ENCODE data around the gene CLC. TPM values are rescaled to one million over a fixed set of nuclear protein-coding genes. Genes with fewer than 3 reads are reported as not detected.
"Not testable (repeated sequence)": the region's sequence is repeated elsewhere in the genome, so short reads cannot be mapped to it uniquely, and the experiment has no call there.

Gene CLC
- total RNA-seq, 1 donor from 2014 or later, result not detected

DNA sequence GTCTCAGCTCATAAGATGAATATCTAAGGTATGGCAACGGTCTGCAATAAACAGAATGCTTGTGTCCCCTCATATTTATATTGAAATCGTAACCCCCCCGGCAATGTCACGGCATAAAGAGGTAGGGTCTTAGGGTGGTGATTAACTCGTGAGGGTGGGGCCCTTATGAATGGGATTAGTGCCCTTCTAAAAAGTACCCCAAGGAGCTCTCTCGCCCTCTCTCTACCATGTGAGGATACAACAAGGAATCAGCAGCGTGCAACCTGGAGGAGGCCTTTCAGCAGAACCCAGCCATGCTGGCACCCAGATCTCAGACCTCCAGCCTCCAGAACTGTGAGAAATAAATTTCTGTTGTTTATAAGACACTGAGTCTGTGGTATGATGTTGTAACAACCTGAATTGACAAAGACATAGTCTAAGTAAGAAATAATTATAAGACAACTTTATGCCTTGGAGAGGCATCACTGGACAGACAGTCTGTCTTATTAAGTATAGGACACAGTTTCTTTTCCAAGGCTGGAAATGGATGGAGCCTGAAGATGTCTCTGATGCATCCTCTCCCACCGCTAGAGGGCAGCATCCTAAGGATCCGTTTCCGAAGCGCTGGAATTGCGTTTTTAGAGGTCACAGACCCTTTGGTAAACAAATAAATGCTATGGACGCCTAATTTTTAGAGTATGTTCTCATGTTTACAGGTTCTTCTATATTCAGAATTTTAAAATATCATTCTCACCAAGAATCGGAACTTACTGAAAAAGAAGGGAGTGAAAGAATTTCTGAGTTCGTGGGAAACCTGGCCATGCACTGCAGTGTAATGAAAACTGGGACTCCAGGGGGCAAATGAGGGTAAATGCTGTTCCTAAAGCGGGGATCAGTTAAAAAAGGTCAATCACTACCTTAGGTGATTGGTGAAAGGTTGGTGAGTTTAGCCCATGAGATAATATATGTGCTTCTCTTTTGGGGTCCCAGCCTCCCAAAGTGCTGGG, 27.6 kb upstream of the CLC start:
- H3K27me3 ChIP-seq (ENCODE audit: low read depth), result peaks cover 13% of the 10 kb centered on the region
- no peaks in the 10 kb centered on the region for H3K9me3 ChIP-seq
- TF ChIP-seq, protein P1, sequence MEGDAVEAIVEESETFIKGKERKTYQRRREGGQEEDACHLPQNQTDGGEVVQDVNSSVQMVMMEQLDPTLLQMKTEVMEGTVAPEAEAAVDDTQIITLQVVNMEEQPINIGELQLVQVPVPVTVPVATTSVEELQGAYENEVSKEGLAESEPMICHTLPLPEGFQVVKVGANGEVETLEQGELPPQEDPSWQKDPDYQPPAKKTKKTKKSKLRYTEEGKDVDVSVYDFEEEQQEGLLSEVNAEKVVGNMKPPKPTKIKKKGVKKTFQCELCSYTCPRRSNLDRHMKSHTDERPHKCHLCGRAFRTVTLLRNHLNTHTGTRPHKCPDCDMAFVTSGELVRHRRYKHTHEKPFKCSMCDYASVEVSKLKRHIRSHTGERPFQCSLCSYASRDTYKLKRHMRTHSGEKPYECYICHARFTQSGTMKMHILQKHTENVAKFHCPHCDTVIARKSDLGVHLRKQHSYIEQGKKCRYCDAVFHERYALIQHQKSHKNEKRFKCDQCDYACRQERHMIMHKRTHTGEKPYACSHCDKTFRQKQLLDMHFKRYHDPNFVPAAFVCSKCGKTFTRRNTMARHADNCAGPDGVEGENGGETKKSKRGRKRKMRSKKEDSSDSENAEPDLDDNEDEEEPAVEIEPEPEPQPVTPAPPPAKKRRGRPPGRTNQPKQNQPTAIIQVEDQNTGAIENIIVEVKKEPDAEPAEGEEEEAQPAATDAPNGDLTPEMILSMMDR (IDR thresholded peaks at IDR 0.05), result peak; percentile 87
- no peak overlapping the region for H3K27ac ChIP-seq
- no peaks in the 10 kb centered on the region for H3K4me1 ChIP-seq
- ATAC-seq (peak in 1 of 2 donors; percentile 43), DNase-seq (peak; percentile 43)
- H3K4me3 ChIP-seq, result no peak overlapping the region
- intact Hi-C loops (cut with DNase I), result no loop called here
- H3K36me3 ChIP-seq, result no peaks in the 10 kb centered on the region

DNA sequence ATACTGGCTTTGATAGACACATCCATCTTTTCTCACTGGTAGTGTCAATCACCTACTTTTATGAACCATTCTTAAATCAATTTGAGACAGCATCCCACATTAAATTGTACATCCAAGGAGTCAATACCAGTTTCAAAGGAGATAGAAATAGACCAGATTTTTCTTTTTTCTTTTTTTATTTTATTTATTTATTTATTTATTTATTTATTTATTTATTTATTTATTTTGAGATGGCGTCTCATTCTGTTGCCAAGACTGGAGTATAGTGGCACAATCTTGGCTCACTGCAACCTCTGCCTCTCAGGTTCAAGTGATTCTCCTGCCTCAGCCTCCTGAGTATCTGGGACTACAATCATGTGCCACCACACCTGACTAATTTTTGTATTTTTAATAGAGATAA, 24.0 kb upstream of the CLC start:
- H3K4me3 ChIP-seq; intact Hi-C loops (cut with DNase I); ATAC-seq: not testable (repeated sequence)

DNA sequence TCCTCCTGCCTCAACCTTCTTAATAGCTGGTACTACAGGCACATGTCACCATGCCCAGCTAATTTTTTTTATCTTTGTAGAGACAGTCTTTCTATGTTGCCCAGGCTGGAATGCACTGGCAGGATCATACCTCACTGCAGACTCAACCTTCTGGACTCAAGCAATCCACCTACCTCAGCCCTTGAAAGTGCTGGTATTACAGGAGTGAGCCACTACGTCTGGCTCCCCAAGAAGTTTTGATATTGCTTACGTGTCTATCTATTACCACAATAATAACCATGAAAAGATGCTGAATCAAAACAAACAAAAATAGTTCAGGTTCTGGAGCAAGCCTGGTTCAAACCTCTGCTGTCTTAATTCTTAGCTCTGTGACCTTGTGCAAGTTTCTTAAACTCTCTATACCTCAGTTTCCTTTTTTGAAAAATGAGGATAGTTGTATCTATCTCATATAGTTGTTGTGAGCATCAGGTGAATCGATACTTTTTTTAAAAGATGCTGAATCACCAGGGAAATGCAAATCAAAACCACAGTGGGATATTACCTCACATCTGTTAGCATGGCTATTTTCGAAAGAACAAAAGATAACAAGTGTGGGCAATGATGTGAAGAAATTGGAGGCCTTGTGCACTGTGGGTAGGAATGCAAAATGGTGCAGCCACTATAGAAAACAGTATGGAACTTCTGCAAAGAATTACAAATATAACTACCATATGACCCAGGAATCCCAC, 21.8 kb upstream of the CLC start:
- Histone ChIP-seq H3K4me3 (no peak overlapping the region), H3K27me3 (ENCODE audit: low read depth) (peaks cover 18% of the 10 kb centered on the region), H3K4me1 (no peaks in the 10 kb centered on the region), H3K9me3 (no peaks in the 10 kb centered on the region), H3K27ac (no peak overlapping the region), H3K36me3 (no peaks in the 10 kb centered on the region)
- ATAC-seq, result no peak
- intact Hi-C loops (cut with DNase I), result no loop called here
- TF ChIP-seq, protein P1 (IDR thresholded peaks at IDR 0.05), result no peak
- DNase-seq, result no peak

More for the DNA sequence above, 24.0 kb upstream of the CLC start:
- not testable (repeated sequence) for H3K9me3 ChIP-seq, H3K36me3 ChIP-seq, H3K27ac ChIP-seq, H3K4me1 ChIP-seq, DNase-seq
- peaks cover 18% of the 10 kb centered on the region for H3K27me3 ChIP-seq (ENCODE audit: low read depth)

DNA sequence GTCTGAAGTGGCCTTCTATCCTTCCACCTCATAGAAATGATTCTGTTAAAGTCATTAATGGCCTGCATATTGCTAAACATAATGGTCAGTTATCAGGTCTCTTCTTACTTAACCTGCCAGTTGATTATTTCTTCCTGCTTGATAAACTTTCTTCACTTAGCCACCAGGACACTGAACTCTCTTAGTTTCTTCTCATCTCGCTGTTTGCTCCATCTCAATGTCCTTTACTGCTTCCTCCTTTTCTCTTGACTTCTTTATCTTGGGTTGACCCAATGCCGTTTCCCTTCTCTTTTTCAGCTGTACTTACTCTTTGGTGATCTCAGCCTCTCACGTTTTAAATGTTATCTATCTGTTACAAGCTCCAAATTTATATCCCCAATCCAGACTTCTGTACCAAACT, 17.1 kb upstream of the CLC start:
- H3K36me3 ChIP-seq, result no peaks in the 10 kb centered on the region
- H3K9me3 ChIP-seq, result no peaks in the 10 kb centered on the region
- DNase-seq (no peak), ATAC-seq (no peak)
- intact Hi-C loops (cut with DNase I), result no loop called here
- TF ChIP-seq, protein P1 (IDR thresholded peaks at IDR 0.05), result no peak
- H3K27me3 ChIP-seq (ENCODE audit: low read depth), result peaks cover 16% of the 10 kb centered on the region
- no peak overlapping the region for H3K27ac ChIP-seq
- H3K4me3 ChIP-seq, result no peak overlapping the region
- H3K4me1 ChIP-seq, result no peaks in the 10 kb centered on the region

DNA sequence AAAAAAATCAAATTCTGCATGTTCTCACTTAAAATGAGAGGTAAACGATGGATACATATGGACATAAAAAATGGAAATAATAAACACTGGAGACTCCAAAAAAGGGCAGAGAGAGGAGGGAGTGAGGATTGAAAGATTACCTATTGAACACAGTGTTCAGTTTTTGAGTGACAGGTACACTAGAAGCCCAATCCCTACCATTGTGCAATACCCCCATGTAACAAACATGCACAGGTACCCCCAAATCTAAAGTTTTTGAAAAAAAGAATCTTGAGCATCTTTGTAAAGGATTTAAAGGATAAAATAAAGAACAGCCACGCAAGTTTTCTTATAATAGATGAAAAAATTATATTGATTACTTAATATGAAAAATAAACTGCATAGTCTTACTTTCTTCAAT, 16.7 kb upstream of the CLC start:
- H3K27me3 ChIP-seq (ENCODE audit: low read depth), result peaks cover 13% of the 10 kb centered on the region
- H3K9me3 ChIP-seq, result no peaks in the 10 kb centered on the region
- DNase-seq, result no peak
- no peaks in the 10 kb centered on the region for H3K36me3 ChIP-seq
- ATAC-seq, result no peak
- H3K27ac ChIP-seq, result no peak overlapping the region
- TF ChIP-seq, protein P1 (IDR thresholded peaks at IDR 0.05), result no peak
- no peaks in the 10 kb centered on the region for H3K4me1 ChIP-seq
- no peak overlapping the region for H3K4me3 ChIP-seq
- intact Hi-C loops (cut with DNase I), result no loop called here
